Central memory CD4-positive, alpha-beta T cell (primary cell): ENCODE data around the gene MACROH2A2.
"Not testable (repeated sequence)": the region's sequence is repeated elsewhere in the genome, so short reads cannot be mapped to it uniquely, and the experiment has no call there.

Experiments
- DNase-seq: peaks from one replicate; pipeline ENCODE4 v3.0.0; 2022

Gene MACROH2A2

GRCh38 chr10:70132098-70133029 lies 79.7 kb downstream of the MACROH2A2 start, which contains the start of gene AIFM2:
AIFM2 (minus strand) TSS chr10:70132825; CDS start chr10:70124084, 8,741 bp downstream.
- DNase-seq: no peak

- no peak for DNase-seq
Measured at GRCh38 chr10:70135046-70135445, 82.4 kb downstream of the MACROH2A2 start.

GRCh38 chr10:70135684-70136083 lies 83.0 kb downstream of the MACROH2A2 start:
- DNase-seq: no peak

- DNase-seq: no peak
Measured at GRCh38 chr10:70137135-70137534, 84.5 kb downstream of the MACROH2A2 start.

GRCh38 chr10:70137927-70138883 lies 85.6 kb downstream of the MACROH2A2 start:
- DNase-seq: no peak

- DNase-seq: no peak
Measured at GRCh38 chr10:70139151-70139996, 86.7 kb downstream of the MACROH2A2 start.

- no peak for DNase-seq
Measured at GRCh38 chr10:70139997-70140250, 87.3 kb downstream of the MACROH2A2 start.

- DNase-seq: no peak
Measured at GRCh38 chr10:70140297-70140696, 87.7 kb downstream of the MACROH2A2 start.

GRCh38 chr10:70142555-70142954 lies 89.9 kb downstream of the MACROH2A2 start:
- no peak for DNase-seq

- no peak for DNase-seq
Measured at GRCh38 chr10:70144372-70145110, 91.9 kb downstream of the MACROH2A2 start.

GRCh38 chr10:70145166-70145665 lies 92.6 kb downstream of the MACROH2A2 start:
- peak; percentile 6 for DNase-seq

- DNase-seq: peak; percentile 77
Measured at GRCh38 chr10:70145666-70146488, 93.2 kb downstream of the MACROH2A2 start.

GRCh38 chr10:70146489-70147258 lies 94.0 kb downstream of the MACROH2A2 start, which contains the start of gene TYSND1:
TYSND1 (minus strand) TSS chr10:70146700; CDS start chr10:70146586, 114 bp downstream.
- DNase-seq: peak; percentile 91

GRCh38 chr10:70147259-70147625 lies 94.6 kb downstream of the MACROH2A2 start:
- DNase-seq: no peak

- no peak for DNase-seq
Measured at GRCh38 chr10:70148516-70148915, 95.9 kb downstream of the MACROH2A2 start.

GRCh38 chr10:70155255-70155838 lies 102.7 kb downstream of the MACROH2A2 start:
- no peak for DNase-seq

- DNase-seq: no peak
Measured at GRCh38 chr10:70158113-70158512, 105.5 kb downstream of the MACROH2A2 start.

GRCh38 chr10:70159366-70159765 lies 106.7 kb downstream of the MACROH2A2 start:
- not testable (repeated sequence) for DNase-seq

- DNase-seq: no peak
Measured at GRCh38 chr10:70160798-70161197, 108.2 kb downstream of the MACROH2A2 start.
